ENCODE measurements around the gene BEAN1. TPM values are rescaled to one million over a fixed set of nuclear protein-coding genes. Genes with fewer than 3 reads are reported as not detected.

BEAN1 gene
- total RNA-seq, 1 experiment from 2014 or later = 1.9 TPM

GRCh38 chr16:66490774-66491715 lies 64.0 kb downstream of the BEAN1 start:
- Histone ChIP-seq H3K9ac (ENCODE audit: low read length) (no peak overlapping the region), H3K36me3 (ENCODE audit: low read depth, low read length) (no peaks in the 10 kb centered on the region), H3K4me3 (ENCODE audit: low read length) (no peak overlapping the region), H4K20me1 (ENCODE audit: low read length) (no peaks in the 10 kb centered on the region), H3K9me2 (replicated peaks; ENCODE audit: low read length) (no peaks in the 10 kb centered on the region), H3F3A (ENCODE audit: low read length, unreplicated experiment) (no peaks in the 10 kb centered on the region), H2AFZ (ENCODE audit: low read length) (no peak overlapping the region), H3K9me3 (ENCODE audit: low read length) (no peaks in the 10 kb centered on the region), H3K79me2 (ENCODE audit: low read length) (no peaks in the 10 kb centered on the region), H3K27ac (ENCODE audit: low read length) (no peak overlapping the region), H3K4me2 (ENCODE audit: low read length) (no peak overlapping the region), H3K4me1 (ENCODE audit: insufficient read depth, low read length) (peaks cover 10% of the 10 kb centered on the region), H3K27me3 (ENCODE audit: low read length) (no peaks in the 10 kb centered on the region)
- ChIA-PET CTCF (interaction anchor here (0.5 kb wide), 1 partner anchor 107 kb away, joined by 4 read pairs; no protein-coding TSS in a partner anchor), POLR2A (ENCODE audit: unreplicated experiment) (interaction anchor here (0.6 kb wide), 1 partner anchor 17 kb away, joined by 3 read pairs; no protein-coding TSS in a partner anchor)
- DNase-seq (no peak), ATAC-seq (no peak)
- BruUV-seq (replicated peaks) = no TSS peak
- intact Hi-C loops (cut with micrococcal nuclease) = no loop called here
- TF ChIP-seq CTCF (conservative IDR thresholded peaks at IDR 0.05; ENCODE audit: low read depth, low read length) (no peak), EZH2 (IDR thresholded peaks at IDR 0.05; ENCODE audit: low read length, unreplicated experiment) (no peak), EZH2phosphoT487 (IDR thresholded peaks at IDR 0.05; ENCODE audit: borderline replicate concordance, low read length) (no peak)

GRCh38 chr16:66491716-66492064 lies 64.6 kb downstream of the BEAN1 start:
- Histone ChIP-seq H3K27ac (ENCODE audit: low read length) (no peak overlapping the region), H3K9ac (ENCODE audit: low read length) (no peak overlapping the region), H3K4me3 (ENCODE audit: low read length) (no peak overlapping the region), H2AFZ (ENCODE audit: low read length) (no peak overlapping the region), H3K79me2 (ENCODE audit: low read length) (no peaks in the 10 kb centered on the region), H4K20me1 (ENCODE audit: low read length) (no peaks in the 10 kb centered on the region), H3K4me2 (ENCODE audit: low read length) (no peak overlapping the region), H3K9me3 (ENCODE audit: low read length) (no peaks in the 10 kb centered on the region), H3K27me3 (ENCODE audit: low read length) (no peaks in the 10 kb centered on the region), H3K4me1 (ENCODE audit: insufficient read depth, low read length) (peaks cover 7% of the 10 kb centered on the region), H3F3A (ENCODE audit: low read length, unreplicated experiment) (no peaks in the 10 kb centered on the region), H3K36me3 (ENCODE audit: low read depth, low read length) (no peaks in the 10 kb centered on the region), H3K9me2 (replicated peaks; ENCODE audit: low read length) (no peaks in the 10 kb centered on the region)
- no peak for TF ChIP-seq EZH2 (IDR thresholded peaks at IDR 0.05; ENCODE audit: low read length, unreplicated experiment)
- no peak for TF ChIP-seq CTCF (conservative IDR thresholded peaks at IDR 0.05; ENCODE audit: low read depth, low read length)
- no peak for TF ChIP-seq EZH2phosphoT487 (IDR thresholded peaks at IDR 0.05; ENCODE audit: borderline replicate concordance, low read length)
- intact Hi-C loops (cut with micrococcal nuclease) = no loop called here
- ChIA-PET CTCF (interaction anchor here (0.5 kb wide), 1 partner anchor 108 kb away, joined by 4 read pairs; no protein-coding TSS in a partner anchor), POLR2A (ENCODE audit: unreplicated experiment) (interaction anchor here (0.6 kb wide), 1 partner anchor 17 kb away, joined by 3 read pairs; no protein-coding TSS in a partner anchor)
- DNase-seq = no peak
- no TSS peak for BruUV-seq (replicated peaks)
- no peak for ATAC-seq

Data from PC-3 (cell line).